ENCODE data around the gene VRK2.
"Not testable (repeated sequence)": the region's sequence is repeated elsewhere in the genome, so short reads cannot be mapped to it uniquely, and the experiment has no call there.

The VRK2 gene

DNA sequence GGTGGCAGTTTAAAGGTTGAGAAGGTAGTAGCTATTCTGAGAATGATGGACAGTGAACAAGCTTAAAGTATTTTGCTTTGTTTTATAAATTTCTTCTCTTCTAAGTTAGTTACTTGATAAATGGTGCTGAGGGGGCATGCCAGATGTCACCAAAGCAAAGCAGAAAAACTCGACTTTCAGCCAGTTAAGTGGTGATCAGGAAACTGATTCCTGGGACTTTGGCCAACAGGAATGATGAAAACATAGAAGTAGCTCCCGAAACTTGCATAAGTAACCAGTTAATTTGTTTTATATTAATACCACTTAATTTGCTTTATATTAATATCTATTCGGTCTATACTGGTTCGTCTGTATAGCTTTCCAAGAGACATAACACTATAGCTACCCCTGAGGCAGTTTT is 111.9 kb downstream of the VRK2 start:
- DNase-seq (ENCODE audit: low spot score) (no peak), FAIRE-seq (no peak)

DNA sequence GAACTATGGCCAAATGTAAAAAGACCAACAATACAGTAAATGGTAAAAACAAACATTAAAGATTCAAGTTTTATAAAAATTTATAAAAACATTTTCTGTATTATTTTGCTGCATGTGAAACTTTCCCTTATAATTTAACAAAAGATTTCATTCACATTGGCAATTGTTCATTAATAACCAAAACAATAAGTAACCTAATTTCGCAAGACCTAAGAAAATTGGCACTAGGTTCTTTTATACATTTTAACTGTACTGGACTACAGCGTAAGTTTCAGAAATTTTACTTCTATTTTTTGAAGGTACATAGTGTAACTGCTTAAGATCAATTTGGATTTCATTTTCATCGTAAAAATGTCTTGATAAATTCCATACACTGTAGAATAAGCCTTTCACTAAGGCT is 117.3 kb downstream of the VRK2 start:
- FAIRE-seq (no peak), DNase-seq (ENCODE audit: low spot score) (no peak)

DNA sequence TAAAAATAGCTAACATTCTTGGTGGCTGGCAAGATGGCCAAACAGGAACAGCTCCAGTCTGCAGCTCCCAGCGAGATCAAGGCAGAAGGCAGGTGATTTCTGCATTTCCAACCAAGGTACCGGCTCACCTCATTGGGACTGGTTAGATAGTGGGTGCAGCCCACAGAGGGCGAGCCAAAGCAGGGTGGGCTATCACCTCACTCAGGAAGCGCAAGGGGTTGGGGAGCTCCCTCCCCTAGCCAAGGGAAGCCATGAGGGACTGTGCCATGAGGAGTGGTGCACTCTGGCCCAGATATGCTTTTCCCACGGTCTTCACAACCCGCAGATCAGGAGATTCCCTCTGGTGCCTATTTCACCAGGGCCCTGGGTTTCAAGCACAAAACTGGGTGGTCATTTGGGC is 121.5 kb downstream of the VRK2 start:
- FAIRE-seq; DNase-seq (ENCODE audit: low spot score): not testable (repeated sequence)

DNA sequence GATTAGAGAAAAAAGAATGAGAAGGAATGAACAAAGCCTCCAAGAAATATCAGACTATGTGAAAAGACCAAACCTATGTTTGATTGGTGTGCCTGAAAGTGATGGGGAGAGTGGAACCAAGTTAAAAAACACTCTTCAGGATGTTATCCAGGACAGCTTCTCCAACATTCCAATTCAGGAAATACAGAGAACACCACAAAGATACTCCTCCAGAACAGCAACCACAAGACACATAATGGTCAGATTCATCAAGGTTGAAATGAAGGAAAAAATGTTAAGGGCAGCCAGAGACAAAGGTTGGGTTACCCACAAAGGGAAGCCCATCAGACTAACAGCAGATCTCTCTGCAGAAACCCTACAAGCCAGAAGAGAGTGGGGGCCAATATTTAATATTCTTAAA is 123.2 kb downstream of the VRK2 start:
- not testable (repeated sequence) for FAIRE-seq; DNase-seq (ENCODE audit: low spot score)

DNA sequence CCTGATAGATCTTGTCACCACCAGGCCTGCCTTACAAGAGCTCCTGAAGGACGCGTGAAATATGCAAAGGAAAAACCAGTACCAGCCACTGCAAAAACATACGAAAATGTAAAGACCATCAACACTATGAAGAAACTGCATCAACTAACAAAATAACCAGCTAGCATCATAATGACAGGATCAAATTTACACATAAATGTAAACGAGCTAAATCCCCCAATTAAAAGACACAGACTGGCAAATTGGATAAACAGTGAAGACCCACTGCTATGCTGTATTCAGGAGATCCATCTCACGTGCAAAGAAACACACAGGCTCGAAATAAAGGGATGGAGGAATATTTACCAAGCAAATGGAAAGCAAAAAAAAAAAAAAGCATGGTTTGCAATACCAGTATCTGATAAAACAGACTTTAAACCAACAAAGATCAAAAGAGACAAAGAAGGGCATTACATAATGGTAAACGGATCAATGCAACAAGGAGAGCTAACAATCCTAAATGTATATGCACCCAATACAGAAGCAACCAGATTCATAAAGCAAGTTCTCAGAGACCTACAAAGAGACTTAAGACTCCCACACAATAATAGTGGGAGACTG is 123.8 kb downstream of the VRK2 start:
- DNase-seq (ENCODE audit: low spot score); FAIRE-seq: not testable (repeated sequence)

DNA sequence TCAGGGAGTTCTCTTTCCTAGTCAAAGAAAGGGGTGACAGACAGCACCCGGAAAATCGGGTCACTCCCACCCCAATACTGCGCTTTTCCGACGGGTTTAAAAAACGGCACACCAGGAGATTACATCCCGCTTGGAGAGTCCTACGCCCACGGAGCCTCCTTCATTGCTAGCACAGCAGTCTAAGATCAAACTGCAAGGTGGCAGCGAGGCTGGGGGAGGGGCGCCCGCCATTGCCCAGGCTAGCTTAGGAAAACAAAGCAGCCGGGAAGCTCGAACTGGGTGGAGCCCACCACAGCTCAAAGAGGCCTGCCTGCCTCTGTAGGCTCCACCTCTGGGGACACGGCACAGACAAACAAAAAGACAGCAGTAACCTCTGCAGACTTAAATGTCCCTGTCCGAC is 125.2 kb downstream of the VRK2 start:
- FAIRE-seq; DNase-seq (ENCODE audit: low spot score): not testable (repeated sequence)

DNA sequence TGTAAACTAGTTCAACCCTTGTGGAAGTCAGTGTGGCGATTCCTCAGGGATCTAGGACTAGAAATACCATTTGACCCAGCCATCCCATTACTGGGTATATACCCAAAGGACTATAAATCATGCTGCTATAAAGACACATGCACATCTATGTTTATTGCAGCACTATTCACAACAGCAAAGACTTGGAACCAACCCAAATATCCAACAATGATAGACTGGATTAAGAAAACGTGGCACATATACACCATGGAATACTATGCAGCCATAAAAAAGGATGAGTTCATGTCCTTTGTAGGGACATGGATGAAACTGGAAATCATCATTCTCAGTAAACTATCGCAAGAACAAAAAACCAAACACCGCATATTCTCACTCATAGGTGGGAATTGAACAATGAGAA is 130.6 kb downstream of the VRK2 start:
- DNase-seq (ENCODE audit: low spot score); FAIRE-seq: not testable (repeated sequence)

DNA sequence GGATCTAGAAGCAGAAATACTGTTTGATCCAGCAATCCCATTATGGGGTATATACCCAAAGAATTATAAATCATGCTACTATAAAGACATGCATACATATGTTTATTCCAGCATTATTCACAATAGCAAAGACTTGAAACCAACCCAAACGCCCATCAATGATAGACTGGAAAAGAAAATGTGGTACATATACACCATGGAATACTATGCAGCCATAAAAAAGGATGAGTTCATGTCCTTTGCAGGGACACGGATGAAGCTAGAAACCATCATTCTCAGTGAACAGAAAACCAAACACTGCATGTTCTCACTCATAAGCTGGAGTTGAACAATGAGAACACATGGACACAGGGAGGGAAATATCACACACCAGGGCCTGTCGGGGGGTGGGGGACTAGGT is 133.6 kb downstream of the VRK2 start:
- FAIRE-seq = not testable (repeated sequence)

DNA sequence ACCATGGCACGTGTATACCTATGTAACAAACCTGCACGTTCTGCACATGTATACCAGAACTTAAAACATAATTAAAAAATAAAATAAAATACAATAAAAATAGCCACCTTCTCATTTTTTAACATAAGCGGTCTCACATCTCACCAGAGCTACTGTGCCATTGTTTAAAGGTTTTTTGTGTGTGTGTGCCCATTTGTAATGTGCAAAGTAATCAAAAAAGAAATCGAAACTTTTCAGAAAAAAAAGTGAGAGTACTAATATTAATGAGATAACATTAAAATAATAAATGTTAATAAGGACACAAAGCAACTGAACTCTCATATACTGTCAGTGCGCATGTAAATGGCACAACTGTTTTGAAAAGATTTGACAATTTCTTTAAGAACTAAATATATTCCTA is 134.0 kb downstream of the VRK2 start:
- FAIRE-seq = no peak

More for the DNA sequence above, 133.6 kb downstream of the VRK2 start:
- DNase-seq (ENCODE audit: low spot score) = not testable (repeated sequence)

DNA sequence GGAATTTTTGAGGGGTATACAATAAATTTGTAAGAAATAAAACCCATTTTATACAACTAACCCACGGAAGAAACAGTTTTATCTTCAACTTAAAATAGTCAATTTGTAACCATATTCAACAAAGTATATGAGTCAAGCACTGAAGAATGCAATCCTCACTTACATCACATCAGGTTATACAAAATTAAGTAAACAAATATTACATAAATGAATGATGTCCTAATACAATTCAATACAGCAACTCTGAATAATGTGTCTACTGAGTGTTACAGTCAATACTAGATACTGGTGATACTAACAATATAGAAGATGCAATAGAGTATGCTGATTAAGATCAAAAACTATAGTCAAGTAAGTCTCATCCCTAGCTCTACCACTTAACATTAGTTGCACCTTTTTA is 135.9 kb downstream of the VRK2 start:
- DNase-seq (ENCODE audit: low spot score) (no peak), FAIRE-seq (no peak)

More for the DNA sequence above, 134.0 kb downstream of the VRK2 start:
- DNase-seq (ENCODE audit: low spot score) = no peak

DNA sequence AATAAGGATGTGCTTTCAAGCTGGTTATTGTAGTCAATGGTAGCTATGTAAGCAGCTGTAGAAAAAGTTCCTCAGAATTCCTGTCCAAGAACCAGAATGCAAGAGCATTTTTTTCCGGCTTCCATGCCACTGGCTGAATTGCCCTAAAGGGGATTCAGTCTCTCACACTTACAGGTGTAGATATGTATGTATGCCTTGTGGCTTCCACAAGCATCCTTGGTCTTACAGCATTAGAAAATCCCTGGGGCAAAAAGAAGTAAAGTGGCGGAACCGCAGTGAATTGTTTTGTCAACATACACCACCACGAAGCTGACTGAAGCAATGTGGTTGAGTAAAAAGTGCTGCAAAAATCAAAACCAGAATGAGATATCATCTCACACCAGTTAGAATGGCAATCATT is 139.9 kb downstream of the VRK2 start:
- DNase-seq (ENCODE audit: low spot score) (no peak), FAIRE-seq (peak; percentile 32)

DNA sequence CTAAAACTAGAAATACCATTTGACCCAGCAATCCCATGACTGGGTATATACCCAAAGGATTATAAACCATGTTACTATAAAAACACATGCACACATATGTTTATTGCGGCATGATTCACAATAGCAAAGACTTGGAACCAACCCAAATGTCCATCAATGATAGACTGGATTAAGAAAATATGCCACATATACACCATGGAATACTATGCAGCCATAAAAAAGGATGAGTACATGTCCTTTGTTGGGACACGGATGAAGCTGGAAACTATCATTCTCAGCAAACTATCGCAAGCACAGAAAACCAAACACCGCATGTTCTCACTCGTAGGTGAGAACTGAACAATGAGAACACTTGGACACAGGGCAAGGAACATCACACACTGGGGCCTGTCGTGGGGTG is 140.4 kb downstream of the VRK2 start:
- FAIRE-seq; DNase-seq (ENCODE audit: low spot score): not testable (repeated sequence)

DNA sequence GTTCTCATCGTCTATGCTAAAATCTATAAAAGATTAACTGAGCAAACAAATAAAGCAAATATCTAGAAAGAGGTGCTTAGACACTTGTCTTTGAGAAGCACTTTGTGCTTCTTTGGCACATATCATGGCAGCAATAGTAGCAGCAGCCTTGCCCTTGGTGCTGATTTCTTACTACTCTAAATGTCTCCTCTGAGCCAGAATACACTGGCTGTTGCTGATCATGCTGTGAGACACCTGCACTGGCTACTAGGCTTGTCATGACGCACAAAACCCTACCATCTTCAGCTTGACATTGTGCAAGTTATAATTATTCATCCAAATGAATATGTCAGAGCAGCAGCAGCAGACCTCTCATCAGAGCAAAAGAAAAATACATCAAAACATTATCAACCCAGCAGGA is 147.9 kb downstream of the VRK2 start:
- DNase-seq (ENCODE audit: low spot score) = no peak

DNA sequence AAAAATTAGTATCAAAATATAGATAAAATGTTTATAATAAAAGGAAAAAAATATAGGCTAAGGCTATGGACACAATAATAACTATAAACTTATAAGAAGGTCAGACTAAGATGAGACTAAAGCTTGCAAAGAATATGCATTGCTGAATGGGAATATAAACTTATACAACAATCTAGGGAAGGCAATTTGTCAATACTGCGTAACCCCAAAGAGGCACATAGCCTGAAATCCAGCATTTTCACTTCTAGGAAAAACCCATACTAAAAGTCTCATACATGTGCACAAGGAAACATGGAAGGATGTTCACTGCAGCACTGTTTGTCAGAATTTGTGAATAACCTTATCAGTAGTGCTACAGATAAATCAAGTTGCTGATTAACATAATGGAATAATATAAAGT is 149.1 kb downstream of the VRK2 start:
- FAIRE-seq = no peak
- DNase-seq (ENCODE audit: low spot score) = no peak

More for the DNA sequence above, 147.9 kb downstream of the VRK2 start:
- no peak for FAIRE-seq

DNA sequence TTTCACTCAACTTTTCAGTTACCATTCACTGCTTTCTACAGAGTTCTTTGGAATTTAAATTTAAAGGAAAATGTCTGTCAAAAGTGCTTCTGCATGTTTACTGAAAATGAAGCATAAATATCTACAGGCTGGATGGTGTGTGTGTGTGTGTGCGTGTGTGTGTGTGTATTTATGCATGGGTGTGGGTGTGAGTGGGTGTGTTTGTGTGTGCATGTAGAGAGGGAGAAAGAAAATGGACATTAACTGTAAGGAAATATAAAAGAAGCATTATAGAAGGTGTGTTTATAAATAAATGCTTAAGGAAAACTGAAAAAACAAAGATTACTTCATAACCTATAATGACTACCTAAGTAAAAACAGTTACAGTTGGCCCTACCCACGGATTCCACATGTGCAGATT is 151.3 kb downstream of the VRK2 start:
- no peak for FAIRE-seq
- DNase-seq (ENCODE audit: low spot score) = no peak

DNA sequence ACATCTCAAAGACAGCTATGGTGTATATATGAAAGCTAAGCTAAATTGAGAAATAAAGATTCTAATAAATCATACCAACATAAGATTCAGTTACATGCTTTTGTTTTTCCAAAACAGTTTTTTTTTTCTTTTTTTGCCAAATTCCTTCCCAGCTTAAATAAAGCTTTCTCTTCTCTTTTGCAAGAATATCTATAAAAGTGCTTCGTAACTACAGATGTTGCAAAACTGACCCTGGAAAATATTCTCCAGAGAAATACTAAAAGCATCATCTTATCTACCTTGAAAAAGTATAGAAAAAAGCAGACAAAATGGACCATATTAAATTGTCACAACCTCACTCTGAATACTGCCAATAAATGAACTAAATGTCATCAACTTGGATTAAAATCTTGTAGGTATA is 155.8 kb downstream of the VRK2 start:
- DNase-seq (ENCODE audit: low spot score) (no peak), FAIRE-seq (no peak)

DNA sequence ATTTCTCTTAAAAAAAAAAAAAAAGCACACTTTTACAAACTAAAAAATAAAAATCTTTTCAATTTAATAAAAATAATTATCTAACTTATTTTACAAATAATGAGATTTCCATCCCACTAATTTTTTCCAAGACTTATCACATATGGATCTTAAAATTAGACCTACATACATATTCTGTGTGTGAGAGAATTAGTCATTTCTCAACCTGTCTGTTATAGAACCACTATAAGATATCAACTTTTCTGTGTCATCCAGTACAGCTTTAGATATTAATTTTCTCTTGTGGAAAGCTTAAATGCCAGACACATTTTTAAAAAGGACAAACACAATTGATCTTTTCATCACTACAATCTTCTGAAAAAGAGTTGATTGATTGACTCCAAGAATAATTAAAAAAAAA is 156.4 kb downstream of the VRK2 start:
- DNase-seq (ENCODE audit: low spot score) = no peak
- no peak for FAIRE-seq

DNA sequence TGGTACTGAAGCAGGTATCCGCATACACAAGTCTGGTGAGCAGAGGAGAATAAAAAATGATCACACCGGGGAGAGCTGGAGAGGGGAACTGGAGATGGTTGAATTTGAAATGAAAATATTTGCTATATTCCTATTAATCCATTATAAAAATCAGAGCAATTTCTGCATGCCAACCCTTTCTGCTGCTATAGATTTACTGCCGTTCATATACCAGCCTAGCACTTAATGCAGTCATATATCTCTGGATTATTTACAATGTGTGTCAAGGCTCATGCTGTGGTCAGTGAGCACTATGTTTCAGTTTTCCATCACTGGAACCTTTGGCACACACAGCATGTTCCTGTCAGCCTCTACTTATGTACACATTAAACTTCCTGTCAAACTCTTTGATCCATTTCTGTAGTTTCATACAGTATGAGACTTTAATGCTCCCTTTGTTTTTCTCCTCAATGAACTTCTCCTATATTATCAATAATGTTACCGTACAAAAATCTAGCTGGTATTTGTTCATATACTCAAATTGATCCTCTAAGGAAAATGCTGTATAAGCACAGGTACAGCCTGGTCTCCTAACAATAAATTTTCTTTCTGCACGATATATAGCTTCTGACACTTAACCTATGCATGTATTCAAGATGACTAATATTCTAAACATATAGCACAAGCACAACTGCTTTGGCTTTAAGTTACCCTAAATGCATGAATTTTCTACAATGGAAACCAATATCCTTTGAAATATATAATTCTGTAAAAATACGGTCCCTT is 157.8 kb downstream of the VRK2 start:
- DNase-seq (ENCODE audit: low spot score) (no peak), FAIRE-seq (no peak)

DNA sequence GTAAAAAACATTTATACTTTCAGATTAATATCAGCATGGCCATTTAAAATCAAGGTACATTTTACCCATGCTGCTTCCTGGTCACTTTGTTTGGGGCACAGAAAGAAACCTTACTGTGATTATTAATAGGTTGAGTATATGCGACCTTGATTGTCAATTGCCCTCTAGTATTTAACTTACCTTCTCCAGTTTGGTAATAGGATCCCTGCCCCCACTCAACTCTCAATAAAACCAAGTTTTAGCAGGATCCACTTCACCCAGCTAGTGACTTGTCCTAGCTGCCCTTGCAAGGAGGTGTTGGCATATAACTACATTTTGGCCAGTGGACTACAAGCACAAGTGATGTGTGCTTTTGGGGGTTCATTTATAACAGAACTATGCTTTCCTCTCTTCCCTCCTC is 160.2 kb downstream of the VRK2 start:
- DNase-seq (ENCODE audit: low spot score) (no peak), FAIRE-seq (no peak)

DNA sequence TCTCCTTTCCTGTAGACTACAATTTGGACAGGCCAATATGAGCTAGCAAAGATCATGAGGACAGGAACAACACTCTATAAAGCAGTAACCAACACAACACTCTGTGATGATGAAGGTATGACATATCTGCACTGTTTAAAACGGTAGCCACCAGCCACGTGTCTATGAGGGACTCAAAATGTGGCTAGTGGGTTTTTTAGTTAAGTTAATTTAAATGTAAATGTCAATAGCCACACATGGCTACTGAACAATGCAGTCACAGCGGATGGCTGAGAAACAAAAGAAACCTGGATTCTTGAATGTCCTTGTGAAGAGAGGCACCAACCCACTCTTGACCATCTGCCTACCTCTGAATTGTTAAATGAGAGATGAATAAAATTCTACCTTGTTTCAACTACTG is 160.6 kb downstream of the VRK2 start:
- FAIRE-seq (no peak), DNase-seq (ENCODE audit: low spot score) (no peak)
